Jurkat, Clone E6-1 (cell line): Measurements from ENCODE around the gene TAF4.

ENCODE experiments used
- DNase-seq: peaks from one replicate; pipeline ENCODE4 v3.0.0-alpha.2; 2011; ENCODE audit warnings: low read depth, low spot score
- H3K4me3 ChIP-seq: 2 replicates; pipeline ENCODE4 v1.5.1; 2011; ENCODE audit warnings: mild to moderate bottlenecking, low read length, control low read depth, moderate library complexity

Gene TAF4

DNA sequence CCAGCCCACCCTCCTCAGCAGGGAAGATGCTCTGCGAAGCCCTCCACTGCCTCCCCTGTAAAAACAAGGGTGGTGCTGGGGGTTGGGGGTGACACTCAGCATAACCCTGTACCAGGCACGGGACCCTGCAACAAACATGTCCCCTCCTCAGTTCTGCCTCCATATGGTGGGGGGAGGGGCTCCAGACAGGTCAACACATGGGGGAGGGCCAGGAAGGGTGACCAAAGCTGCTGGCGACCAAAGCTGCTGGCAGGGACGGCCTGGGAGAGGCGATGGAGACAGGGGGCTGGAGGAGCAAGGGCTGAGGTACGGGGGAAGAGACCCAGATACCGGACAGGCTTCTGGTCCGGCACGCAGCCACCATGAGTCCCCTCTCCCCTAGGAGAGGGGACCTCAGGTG, 123.2 kb downstream of the TAF4 start:
- no peak overlapping the region for H3K4me3 ChIP-seq
- no peak for DNase-seq

- no peak for DNase-seq
- H3K4me3 ChIP-seq, result no peak overlapping the region
Observed at GRCh38 chr20:61941721-61942405, 123.8 kb downstream of the TAF4 start.

GRCh38 chr20:61940976-61941720, 124.5 kb downstream of the TAF4 start:
- H3K4me3 ChIP-seq, result no peak overlapping the region
- no peak for DNase-seq

DNA sequence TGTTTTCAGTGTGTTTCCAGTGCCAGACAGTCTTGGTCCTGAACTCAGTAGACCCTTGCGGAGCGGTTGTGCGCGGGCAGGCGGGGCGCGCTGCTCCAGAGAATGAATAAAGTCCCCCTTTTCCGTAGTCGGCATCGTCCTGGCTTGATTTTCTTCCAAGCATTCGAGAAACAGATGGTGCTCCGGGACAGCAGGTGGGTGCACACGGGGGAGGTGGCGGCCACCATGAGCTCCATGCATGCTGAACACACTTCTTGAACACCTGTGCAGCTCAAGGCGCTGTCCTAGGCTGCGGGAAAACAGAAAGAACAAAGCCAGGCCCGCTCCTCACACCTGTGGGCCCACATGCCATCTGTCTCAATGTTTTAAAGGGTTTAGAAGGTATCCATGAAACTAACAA, 125.2 kb downstream of the TAF4 start:
- H3K4me3 ChIP-seq, result no peak overlapping the region
- no peak for DNase-seq

- no peak for DNase-seq
- H3K4me3 ChIP-seq, result no peak overlapping the region
Observed at GRCh38 chr20:61939691-61940360, 125.9 kb downstream of the TAF4 start.

DNA sequence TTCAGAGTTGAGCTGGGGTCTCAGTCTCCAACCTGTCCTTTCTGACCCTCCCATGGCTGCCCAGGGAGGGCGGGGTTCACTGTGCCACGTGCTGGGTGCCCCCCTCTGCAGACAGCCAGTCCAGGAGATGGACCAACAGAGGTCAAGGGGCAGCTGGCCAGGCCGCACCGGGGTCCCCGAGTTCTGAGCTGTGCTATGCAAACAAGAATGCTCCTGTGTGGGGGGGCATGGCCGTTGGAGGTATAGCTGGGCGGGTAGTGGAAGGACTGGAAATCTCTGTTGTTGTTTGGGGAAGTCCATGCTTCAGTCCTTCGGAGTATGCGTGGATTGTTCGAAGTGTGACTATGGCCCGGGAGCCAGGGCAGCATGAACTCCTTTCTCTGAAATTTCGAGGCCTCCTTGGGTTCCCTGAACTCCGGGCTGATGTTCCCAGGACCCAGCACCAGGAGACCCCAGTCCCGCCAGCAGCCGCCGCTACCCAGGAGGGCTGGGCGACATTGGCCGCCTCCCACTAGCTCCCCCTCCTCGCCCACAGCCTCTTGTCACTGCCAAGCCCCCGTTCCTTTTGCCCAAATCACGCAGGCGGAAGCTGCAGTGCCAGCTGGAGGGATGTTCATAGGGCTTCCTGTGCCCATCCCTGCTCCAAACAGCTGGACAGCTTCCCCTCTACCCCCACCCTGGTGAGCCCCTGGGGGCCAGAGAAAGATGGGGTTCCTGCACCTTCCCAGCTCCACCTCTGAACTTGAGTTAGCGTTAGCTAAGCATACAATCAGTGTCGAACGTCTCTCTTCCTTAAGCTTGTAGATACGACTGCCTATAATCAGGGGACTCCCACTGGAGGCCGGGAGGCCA, 126.6 kb downstream of the TAF4 start:
- DNase-seq, result no peak
- H3K4me3 ChIP-seq, result no peak overlapping the region

- no peak overlapping the region for H3K4me3 ChIP-seq
- no peak for DNase-seq
Observed at GRCh38 chr20:61937963-61938838, 127.5 kb downstream of the TAF4 start.

DNA sequence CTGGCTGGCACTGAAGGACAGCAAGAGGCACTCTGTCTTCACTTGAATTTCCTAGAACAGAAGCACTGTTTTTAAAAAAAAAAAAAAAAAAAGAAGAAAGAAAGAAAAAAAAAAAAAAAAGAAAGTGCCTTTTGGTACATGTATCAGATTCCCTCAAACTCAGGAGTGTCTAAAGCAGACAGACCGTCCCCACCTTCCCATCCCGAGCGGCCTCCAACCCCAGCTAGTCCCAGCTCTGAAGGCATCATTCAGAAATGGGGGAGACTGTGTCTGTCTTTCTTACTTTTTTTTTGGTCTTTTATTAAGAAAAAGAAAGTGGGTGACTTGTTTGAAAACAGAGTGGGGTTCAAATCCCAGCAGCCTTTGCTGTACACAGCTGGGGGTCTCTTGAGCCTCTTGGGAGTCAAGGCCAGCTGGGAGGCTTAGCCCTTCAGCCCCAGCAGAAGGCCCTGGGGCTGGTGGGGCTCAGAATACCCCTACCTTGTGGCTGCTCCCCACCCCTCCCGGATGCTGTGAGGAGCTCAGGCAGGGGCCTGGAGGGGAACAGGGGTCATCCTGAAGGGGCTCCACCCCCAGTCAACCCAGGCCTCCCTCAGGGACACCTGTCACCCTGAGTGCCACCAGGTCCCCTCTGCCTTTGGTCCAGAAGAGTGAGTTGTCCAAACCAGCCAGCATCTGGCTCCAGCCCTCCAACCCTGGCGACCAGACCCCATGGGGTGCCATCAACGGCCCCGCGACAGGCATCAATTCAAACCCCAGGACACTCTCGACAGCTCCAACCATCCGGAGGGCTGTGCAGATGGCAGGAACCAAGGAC, 128.3 kb downstream of the TAF4 start:
- no peak for DNase-seq

GRCh38 chr20:61936701-61937131, 129.0 kb downstream of the TAF4 start:
- H3K4me3 ChIP-seq, result no peak overlapping the region

More for the DNA sequence above, 128.3 kb downstream of the TAF4 start:
- H3K4me3 ChIP-seq, result no peak overlapping the region

DNA sequence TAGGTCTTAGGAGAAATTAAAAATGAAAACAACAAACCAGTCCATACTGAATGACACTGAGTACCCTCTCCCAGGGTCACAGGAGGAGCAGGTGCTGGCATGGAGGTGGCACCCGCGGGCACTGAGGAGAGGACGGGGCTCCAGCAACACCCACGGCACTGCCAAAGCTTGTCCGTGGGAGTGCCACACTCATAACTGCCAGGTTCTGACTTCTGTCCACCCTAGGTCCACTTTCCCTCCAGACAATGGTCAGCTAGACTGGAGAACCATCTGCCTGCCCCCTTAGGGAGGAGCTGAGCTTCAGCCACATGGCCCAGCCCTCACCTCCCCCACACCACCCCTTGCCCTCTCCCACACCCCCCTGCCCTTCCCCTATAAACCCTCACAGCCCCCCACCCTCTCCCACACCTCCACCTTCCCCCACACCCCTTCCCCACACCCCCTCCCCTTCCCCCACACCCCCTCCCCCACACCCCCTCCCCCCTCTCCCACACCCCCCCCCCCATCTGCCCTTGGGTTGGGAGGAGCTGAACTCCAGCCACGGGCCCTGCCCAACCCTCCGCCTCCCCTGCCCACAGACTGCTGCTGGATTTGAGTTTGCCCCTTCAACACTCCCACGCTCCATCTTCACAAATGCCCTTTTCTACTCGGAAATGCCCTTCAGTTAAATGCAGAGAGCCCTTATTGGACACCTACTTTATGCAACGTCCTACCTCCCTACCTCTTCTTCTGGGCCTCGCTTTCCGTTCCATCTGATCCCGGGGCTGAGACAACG, 129.6 kb downstream of the TAF4 start:
- DNase-seq, result no peak
- H3K4me3 ChIP-seq, result no peak overlapping the region

More at GRCh38 chr20:61936701-61937131, 129.0 kb downstream of the TAF4 start:
- DNase-seq, result no peak

DNA sequence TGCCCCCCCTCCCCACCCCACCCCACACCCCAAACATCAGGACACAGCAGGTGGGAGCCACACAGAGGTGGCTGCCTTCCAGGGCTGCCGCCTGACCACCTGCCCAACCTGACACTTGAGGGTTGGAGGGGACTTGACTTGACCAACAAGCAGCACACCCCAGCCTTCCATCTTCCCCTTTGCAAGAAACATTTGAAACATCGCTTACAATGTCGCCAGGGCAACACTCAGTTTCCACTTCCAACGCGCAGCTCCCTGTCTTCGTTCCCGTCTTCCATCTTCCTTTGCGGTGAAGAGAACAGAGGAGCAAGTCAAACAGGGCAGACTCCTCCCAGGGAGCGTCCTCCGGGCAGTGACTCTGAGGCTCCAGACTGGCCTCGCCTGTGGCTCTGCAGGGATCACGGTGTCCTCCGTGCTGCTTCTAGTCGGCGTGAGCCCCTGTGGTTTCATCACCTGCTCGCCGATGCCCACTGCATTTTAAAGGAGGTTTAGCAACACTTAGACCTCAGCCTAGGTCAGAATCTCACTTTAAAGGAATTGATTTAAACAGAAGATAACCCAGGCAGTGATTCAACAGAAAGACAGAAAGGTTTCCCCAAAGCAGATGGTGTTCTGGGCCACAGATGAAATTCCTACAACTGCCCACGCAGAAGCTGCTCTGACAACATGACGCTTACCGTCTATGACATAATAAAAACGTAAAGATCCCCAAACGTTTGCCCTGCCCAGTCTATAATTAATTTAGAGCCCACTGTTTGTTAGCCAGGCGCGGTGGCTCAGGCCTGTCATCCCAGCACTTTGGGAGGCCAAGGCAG, 130.8 kb downstream of the TAF4 start:
- no peak overlapping the region for H3K4me3 ChIP-seq
- DNase-seq, result no peak

DNA sequence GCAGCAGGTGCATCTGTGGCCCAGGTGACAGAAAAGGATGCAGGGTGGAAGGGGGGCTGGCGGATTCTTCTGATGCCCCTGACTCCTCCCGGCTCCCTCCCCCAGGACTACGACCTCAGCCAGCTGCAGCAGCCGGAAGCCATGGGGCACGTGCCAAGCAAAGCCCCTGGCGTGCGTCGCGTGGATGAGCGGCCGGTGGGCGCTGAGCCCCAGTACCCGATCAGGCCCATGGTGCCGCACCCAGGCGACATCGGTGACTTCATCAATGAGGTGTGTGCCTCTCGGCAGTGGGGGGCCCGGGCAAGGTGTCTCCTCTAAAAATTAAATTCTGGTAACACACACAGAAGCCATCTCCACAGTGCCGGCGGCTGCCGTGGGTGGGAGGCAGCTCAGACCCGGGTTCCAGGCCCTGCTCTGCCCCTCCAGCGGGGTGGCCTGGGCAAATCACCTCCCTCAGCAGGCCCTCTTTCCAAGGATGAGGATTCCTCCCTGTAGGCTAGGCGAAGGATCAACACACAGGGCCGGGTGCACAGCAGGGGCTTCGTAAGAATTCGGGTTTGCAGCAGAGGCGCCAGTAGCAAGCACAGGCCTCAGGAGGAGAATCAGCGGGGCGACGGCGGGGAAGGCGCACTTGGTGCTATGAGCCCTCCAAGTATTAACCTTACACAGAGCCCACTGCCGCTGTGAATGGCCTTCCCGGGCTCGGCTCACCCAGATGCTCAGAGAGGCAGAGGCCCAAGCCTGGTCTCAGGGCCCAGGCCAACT, 131.5 kb downstream of the TAF4 start:
- DNase-seq, result no peak
- no peak overlapping the region for H3K4me3 ChIP-seq

GRCh38 chr20:61933481-61933950, 132.2 kb downstream of the TAF4 start:
- DNase-seq, result no peak
- no peak overlapping the region for H3K4me3 ChIP-seq

- H3K4me3 ChIP-seq, result no peak overlapping the region
- no peak for DNase-seq
Observed at GRCh38 chr20:61932711-61933480, 132.8 kb downstream of the TAF4 start.

- DNase-seq, result no peak
- no peak overlapping the region for H3K4me3 ChIP-seq
Observed at GRCh38 chr20:61932199-61932592, 133.5 kb downstream of the TAF4 start.
